K562 (cell line): ENCODE measurements around the gene MICU1.
"Not testable (repeated sequence)": the region's sequence is repeated elsewhere in the genome, so short reads cannot be mapped to it uniquely, and the experiment has no call there.

Experiments used
- CBX5 ChIP-seq: IDR thresholded peaks from 2 replicates; pipeline ENCODE4 v1.6.1; 2014; ENCODE audit warnings: low read depth, borderline replicate concordance
- KLF1 ChIP-seq: fragments of 450-650 bp; IDR thresholded peaks from 2 replicates; pipeline ENCODE4 v1.6.1; 2016; ENCODE audit warnings: missing genetic modification characterization, missing compliant biosample characterization
- NFYB ChIP-seq: IDR thresholded peaks from 2 replicates; pipeline ENCODE4 v1.6.1; 2011; ENCODE audit warnings: mild to moderate bottlenecking, moderate library complexity; ENCODE audit not compliant: insufficient read length; ENCODE audit errors: extremely low read depth
- ZNF444 ChIP-seq: fragments of 250-450 bp; sonication (Bioruptor Pico); IDR thresholded peaks from 2 replicates; pipeline ENCODE4 v1.4.0; 2020; ENCODE audit warnings: mild to moderate bottlenecking, moderate library complexity
- ZNF780A ChIP-seq: fragments of 250-450 bp; sonication (Bioruptor Pico); IDR thresholded peaks from 2 replicates; pipeline ENCODE4 v1.5.0; 2021; ENCODE audit warnings: mild to moderate bottlenecking
- TF ChIP-seq, protein P1 (sequence below): fragments of 450-650 bp; IDR thresholded peaks from 2 replicates; pipeline ENCODE4 v1.6.1; 2016
- TF ChIP-seq, protein P2 (sequence below): fragments of 450-650 bp; IDR thresholded peaks from 2 replicates; pipeline ENCODE4 v1.7.1; 2018; ENCODE audit warnings: mild to moderate bottlenecking, low read depth; ENCODE audit not compliant: partially characterized antibody
- TF ChIP-seq, protein P3 (sequence below): sonication (generic); formaldehyde crosslinking; IDR thresholded peaks from 2 replicates; pipeline ENCODE4 v1.8.0; 2023; ENCODE audit warnings: mild to moderate bottlenecking, missing genetic modification reagents

DNA sequence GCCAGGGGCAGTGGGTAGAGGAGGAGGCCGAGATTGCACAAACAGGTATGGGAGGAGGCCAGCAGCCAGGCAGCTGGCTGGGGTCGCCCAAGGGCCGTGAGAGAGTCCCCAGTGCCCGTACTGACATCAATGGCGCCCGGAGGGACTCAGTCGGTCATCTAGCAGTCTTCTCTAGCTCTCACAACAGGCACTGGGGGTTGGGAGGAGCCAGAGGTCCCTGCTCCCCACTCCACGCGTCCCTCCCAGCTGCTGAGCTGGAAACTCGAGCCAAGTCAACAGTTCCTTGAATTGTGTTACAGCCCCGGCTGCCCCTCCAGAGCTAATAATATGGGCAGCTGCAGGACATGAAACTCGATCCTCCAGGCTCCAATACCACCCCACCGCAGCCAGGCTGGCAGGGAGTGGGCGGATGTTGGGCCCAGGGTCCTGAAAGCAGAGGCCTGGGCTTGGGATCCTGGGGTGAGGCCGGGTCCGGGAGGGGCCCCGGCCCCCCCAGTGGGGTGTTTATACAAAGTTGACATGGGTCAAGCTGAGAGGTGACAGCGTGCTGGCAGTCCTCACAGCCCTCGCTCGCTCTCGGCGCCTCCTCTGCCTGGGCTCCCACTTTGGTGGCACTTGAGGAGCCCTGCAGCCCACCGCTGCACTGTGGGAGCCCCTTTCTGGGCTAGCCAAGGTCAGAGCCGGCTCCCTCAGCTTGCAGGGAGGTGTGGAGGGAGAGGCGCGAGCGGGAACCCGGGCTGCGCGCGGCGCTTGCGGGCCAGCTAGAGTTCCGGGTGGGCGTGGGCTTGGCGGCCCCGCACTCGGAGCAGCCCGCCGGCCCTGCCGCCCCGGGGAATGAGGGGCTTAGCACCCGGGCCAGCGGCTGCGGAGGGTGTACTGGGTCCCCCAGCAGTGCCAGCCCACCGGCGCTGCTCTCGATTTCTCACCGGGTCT lies 300.4 kb downstream of the MICU1 start:
- TF ChIP-seq, protein P1, sequence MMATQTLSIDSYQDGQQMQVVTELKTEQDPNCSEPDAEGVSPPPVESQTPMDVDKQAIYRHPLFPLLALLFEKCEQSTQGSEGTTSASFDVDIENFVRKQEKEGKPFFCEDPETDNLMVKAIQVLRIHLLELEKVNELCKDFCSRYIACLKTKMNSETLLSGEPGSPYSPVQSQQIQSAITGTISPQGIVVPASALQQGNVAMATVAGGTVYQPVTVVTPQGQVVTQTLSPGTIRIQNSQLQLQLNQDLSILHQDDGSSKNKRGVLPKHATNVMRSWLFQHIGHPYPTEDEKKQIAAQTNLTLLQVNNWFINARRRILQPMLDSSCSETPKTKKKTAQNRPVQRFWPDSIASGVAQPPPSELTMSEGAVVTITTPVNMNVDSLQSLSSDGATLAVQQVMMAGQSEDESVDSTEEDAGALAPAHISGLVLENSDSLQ, result not testable (repeated sequence)
- TF ChIP-seq ZNF780A (CRISPR knock-in tag); CBX5; KLF1; ZNF444 (CRISPR knock-in tag); NFYB: not testable (repeated sequence)
- TF ChIP-seq, protein P2, sequence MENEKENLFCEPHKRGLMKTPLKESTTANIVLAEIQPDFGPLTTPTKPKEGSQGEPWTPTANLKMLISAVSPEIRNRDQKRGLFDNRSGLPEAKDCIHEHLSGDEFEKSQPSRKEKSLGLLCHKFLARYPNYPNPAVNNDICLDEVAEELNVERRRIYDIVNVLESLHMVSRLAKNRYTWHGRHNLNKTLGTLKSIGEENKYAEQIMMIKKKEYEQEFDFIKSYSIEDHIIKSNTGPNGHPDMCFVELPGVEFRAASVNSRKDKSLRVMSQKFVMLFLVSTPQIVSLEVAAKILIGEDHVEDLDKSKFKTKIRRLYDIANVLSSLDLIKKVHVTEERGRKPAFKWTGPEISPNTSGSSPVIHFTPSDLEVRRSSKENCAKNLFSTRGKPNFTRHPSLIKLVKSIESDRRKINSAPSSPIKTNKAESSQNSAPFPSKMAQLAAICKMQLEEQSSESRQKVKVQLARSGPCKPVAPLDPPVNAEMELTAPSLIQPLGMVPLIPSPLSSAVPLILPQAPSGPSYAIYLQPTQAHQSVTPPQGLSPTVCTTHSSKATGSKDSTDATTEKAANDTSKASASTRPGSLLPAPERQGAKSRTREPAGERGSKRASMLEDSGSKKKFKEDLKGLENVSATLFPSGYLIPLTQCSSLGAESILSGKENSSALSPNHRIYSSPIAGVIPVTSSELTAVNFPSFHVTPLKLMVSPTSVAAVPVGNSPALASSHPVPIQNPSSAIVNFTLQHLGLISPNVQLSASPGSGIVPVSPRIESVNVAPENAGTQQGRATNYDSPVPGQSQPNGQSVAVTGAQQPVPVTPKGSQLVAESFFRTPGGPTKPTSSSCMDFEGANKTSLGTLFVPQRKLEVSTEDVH, result not testable (repeated sequence)
- TF ChIP-seq, protein P3, sequence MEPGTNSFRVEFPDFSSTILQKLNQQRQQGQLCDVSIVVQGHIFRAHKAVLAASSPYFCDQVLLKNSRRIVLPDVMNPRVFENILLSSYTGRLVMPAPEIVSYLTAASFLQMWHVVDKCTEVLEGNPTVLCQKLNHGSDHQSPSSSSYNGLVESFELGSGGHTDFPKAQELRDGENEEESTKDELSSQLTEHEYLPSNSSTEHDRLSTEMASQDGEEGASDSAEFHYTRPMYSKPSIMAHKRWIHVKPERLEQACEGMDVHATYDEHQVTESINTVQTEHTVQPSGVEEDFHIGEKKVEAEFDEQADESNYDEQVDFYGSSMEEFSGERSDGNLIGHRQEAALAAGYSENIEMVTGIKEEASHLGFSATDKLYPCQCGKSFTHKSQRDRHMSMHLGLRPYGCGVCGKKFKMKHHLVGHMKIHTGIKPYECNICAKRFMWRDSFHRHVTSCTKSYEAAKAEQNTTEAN, result not testable (repeated sequence)
